A549 treated with ZK216348 at 1 μM for 4 hours (cell line): ENCODE data around the gene DDN. TPM values are rescaled to one million over a fixed set of nuclear protein-coding genes. Genes with fewer than 3 reads are reported as not detected.

Experiments
- total RNA-seq: library from RNA; stranded (reverse); fragments of 200-300 nt; extraction: Qiagen RNA extraction; gene quantifications from 5 replicates; pipeline ENCODE4 v1.2.3, GENCODE V29; 2022; ENCODE audit warnings: low read depth

DDN gene
- 0.40 to 0.81 TPM (median 0.70 TPM) in 5 replicates for total RNA-seq

GRCh38 chr12:48999371-49000131 lies at the start of gene DDN:
Gene DDN, minus strand, starts transcription at chr12:48999375. Its CDS starts 88 bp downstream, at chr12:48999287.

GRCh38 chr12:49018261-49019119 lies 19.3 kb upstream of the DDN start, which contains the start of gene PRKAG1:
Gene PRKAG1, minus strand, starts transcription at chr12:49018776. Its CDS starts 36 bp downstream, at chr12:49018740.

GRCh38 chr12:48978291-48978740 lies 20.9 kb downstream of the DDN start, which contains the start of gene WNT1:
Gene WNT1, plus strand, starts transcription at chr12:48978322. Its CDS starts 329 bp downstream, at chr12:48978651.

GRCh38 chr12:48957141-48958048 lies 41.8 kb downstream of the DDN start, which contains the start of gene ARF3:
Gene ARF3, minus strand, starts transcription at chr12:48957487. Its CDS starts 16,392 bp downstream, at chr12:48941095.

Other genes starting within 250 kb of the DDN start
- gene ADCY6, start 210.3 kb downstream of the DDN start, total RNA-seq: 7.9 to 18.4 TPM (median 15.1 TPM) in 5 replicates
- gene CACNB3, start 180.9 kb downstream of the DDN start, total RNA-seq: 26.1 to 47.3 TPM (median 37.4 TPM) in 5 replicates
- 87.9 to 92.3 TPM (median 89.1 TPM) in 5 replicates for gene DDX23, start 147.2 kb downstream of the DDN start, total RNA-seq
- 7.4 to 10.7 TPM (median 8.7 TPM) in 5 replicates for gene RND1, start 133.5 kb downstream of the DDN start, total RNA-seq
- 53.2 to 60.0 TPM (median 56.4 TPM) in 5 replicates for gene FKBP11, start 73.9 kb downstream of the DDN start, total RNA-seq
- 136 to 160 TPM (median 157 TPM) in 5 replicates for gene ARF3, start 41.9 kb downstream of the DDN start, total RNA-seq
- 1.6 to 2.8 TPM (median 2.0 TPM) in 5 replicates for gene WNT10B, start 27.6 kb downstream of the DDN start, total RNA-seq
- gene WNT1, start 21.1 kb downstream of the DDN start, total RNA-seq: 0.13 to 0.20 TPM in 2 of 5 replicates, not detected in the others
- 40.2 to 47.4 TPM (median 41.6 TPM) in 5 replicates for gene PRKAG1, start 19.4 kb upstream of the DDN start, total RNA-seq
- gene KMT2D, start 61.4 kb upstream of the DDN start, total RNA-seq: 34.2 to 45.1 TPM (median 39.5 TPM) in 5 replicates
- gene RHEBL1, start 70.6 kb upstream of the DDN start, total RNA-seq: 2.8 to 4.8 TPM (median 4.3 TPM) in 5 replicates
- not detected in 5 replicates for gene DHH, start 95.4 kb upstream of the DDN start, total RNA-seq
- 11.2 to 19.4 TPM (median 15.6 TPM) in 5 replicates for gene LMBR1L, start 111.5 kb upstream of the DDN start, total RNA-seq
- gene TUBA1B, start 132.0 kb upstream of the DDN start, total RNA-seq: 1,785 to 2,573 TPM (median 2,522 TPM) in 5 replicates
- gene TUBA1A, start 189.7 kb upstream of the DDN start, total RNA-seq: 188 to 228 TPM (median 210 TPM) in 5 replicates